ENCODE data around the gene TNFRSF12A.

- TF ChIP-seq, protein P1, sequence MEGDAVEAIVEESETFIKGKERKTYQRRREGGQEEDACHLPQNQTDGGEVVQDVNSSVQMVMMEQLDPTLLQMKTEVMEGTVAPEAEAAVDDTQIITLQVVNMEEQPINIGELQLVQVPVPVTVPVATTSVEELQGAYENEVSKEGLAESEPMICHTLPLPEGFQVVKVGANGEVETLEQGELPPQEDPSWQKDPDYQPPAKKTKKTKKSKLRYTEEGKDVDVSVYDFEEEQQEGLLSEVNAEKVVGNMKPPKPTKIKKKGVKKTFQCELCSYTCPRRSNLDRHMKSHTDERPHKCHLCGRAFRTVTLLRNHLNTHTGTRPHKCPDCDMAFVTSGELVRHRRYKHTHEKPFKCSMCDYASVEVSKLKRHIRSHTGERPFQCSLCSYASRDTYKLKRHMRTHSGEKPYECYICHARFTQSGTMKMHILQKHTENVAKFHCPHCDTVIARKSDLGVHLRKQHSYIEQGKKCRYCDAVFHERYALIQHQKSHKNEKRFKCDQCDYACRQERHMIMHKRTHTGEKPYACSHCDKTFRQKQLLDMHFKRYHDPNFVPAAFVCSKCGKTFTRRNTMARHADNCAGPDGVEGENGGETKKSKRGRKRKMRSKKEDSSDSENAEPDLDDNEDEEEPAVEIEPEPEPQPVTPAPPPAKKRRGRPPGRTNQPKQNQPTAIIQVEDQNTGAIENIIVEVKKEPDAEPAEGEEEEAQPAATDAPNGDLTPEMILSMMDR (conservative IDR thresholded peaks at IDR 0.05 in 1 of 2, IDR thresholded peaks at IDR 0.05 in 1 of 2; ENCODE audit: low read depth in 1 of 2, low read length in 2 of 2) = no peak
- TF ChIP-seq EZH2 (IDR thresholded peaks at IDR 0.05; ENCODE audit: low read length, missing control alignments) = no peak
Observed at GRCh38 chr16:2996298-2996697, 23.9 kb upstream of the TNFRSF12A start.
